GM12878 (cell line): ENCODE measurements around the gene SH3YL1. TPM values are rescaled to one million over a fixed set of nuclear protein-coding genes. Genes with fewer than 3 reads are reported as not detected.

Experiments used
- BHLHE40 ChIP-seq, 2 experiments: fragments of 450-650 bp in 1 of 2; IDR thresholded peaks; 2 replicates each; pipeline ENCODE4 v1.6.1; 2011 to 2017; ENCODE audit warnings: low read depth in 2 of 2, borderline replicate concordance in 1 of 2, improper control_type of control experiment in 1 of 2, low read length in 1 of 2, mild to moderate bottlenecking in 1 of 2
- BMI1 ChIP-seq: fragments of 450-650 bp; IDR thresholded peaks from 2 replicates; pipeline ENCODE4 v1.6.1; 2016; ENCODE audit warnings: mild to moderate bottlenecking, moderate library complexity, borderline replicate concordance
- CREM ChIP-seq: IDR thresholded peaks from 2 replicates; pipeline ENCODE4 v1.6.1; 2014; ENCODE audit warnings: antibody characterized with exemption, low read depth
- DPF2 ChIP-seq: fragments of 450-650 bp; IDR thresholded peaks from 2 replicates; pipeline ENCODE4 v1.6.1; 2017; ENCODE audit warnings: mild to moderate bottlenecking
- GATAD2B ChIP-seq: fragments of 450-650 bp; conservative IDR thresholded peaks from 2 replicates; pipeline ENCODE4 v1.6.1; 2017; ENCODE audit warnings: low read depth, mild to moderate bottlenecking, moderate library complexity
- HCFC1 ChIP-seq: fragments of 150-350 bp; IDR thresholded peaks from 2 replicates; pipeline ENCODE4 v1.6.1; 2014; ENCODE audit warnings: low read length
- IKZF2 ChIP-seq, 2 experiments: fragments of 450-650 bp; IDR thresholded peaks; 2 replicates each; pipeline ENCODE4 v1.6.1; 2017; ENCODE audit warnings: mild to moderate bottlenecking in 2 of 2, moderate library complexity in 2 of 2
- JUNB ChIP-seq: IDR thresholded peaks from 2 replicates; pipeline ENCODE4 v1.6.1; 2016; ENCODE audit warnings: antibody characterized with exemption, mild to moderate bottlenecking
- KAT2A ChIP-seq: conservative IDR thresholded peaks from 2 replicates; pipeline ENCODE4 v1.6.1; 2011; ENCODE audit warnings: low read depth, low read length; ENCODE audit not compliant: control insufficient read depth
- LARP7 ChIP-seq: fragments of 450-650 bp; IDR thresholded peaks from 2 replicates; pipeline ENCODE4 v1.6.1; 2017; ENCODE audit warnings: mild to moderate bottlenecking
- MEF2B ChIP-seq: fragments of 450-650 bp; IDR thresholded peaks from 2 replicates; pipeline ENCODE4 v1.6.1; 2018; ENCODE audit warnings: mild to moderate bottlenecking, moderate library complexity; ENCODE audit not compliant: partially characterized antibody, poor library complexity, severe bottlenecking
- MTA2 ChIP-seq: fragments of 450-650 bp; IDR thresholded peaks from 2 replicates; pipeline ENCODE4 v1.6.1; 2016; ENCODE audit warnings: low read depth, mild to moderate bottlenecking, moderate library complexity
- NBN ChIP-seq: fragments of 450-650 bp; IDR thresholded peaks from 2 replicates; pipeline ENCODE4 v1.6.1; 2016
- NFXL1 ChIP-seq: fragments of 450-650 bp; IDR thresholded peaks from 2 replicates; pipeline ENCODE4 v1.6.1; 2017; ENCODE audit warnings: antibody characterized with exemption, mild to moderate bottlenecking, borderline replicate concordance
- NFYB ChIP-seq: IDR thresholded peaks from 2 replicates; pipeline ENCODE4 v1.6.1; 2011; ENCODE audit warnings: low read depth, mild to moderate bottlenecking, low read length, improper control_type of control experiment, moderate library complexity; ENCODE audit not compliant: insufficient read depth
- NR2C1 ChIP-seq: fragments of 450-650 bp; IDR thresholded peaks from 2 replicates; pipeline ENCODE4 v1.6.1; 2017; ENCODE audit warnings: antibody characterized with exemption, mild to moderate bottlenecking, moderate library complexity
- NR2F1 ChIP-seq: fragments of 450-650 bp; conservative IDR thresholded peaks from 2 replicates; pipeline ENCODE4 v1.6.1; 2017; ENCODE audit warnings: mild to moderate bottlenecking
- POLR2A ChIP-seq: IDR thresholded peaks from 2 replicates; pipeline ENCODE4 v1.6.1; 2011; ENCODE audit warnings: low read depth, mild to moderate bottlenecking, low read length
- POLR2AphosphoS2 ChIP-seq: IDR thresholded peaks from 2 replicates; pipeline ENCODE4 v1.6.1; 2011; ENCODE audit warnings: low read depth, mild to moderate bottlenecking, low read length, improper control_type of control experiment, moderate library complexity
- RAD51 ChIP-seq: fragments of 450-650 bp; IDR thresholded peaks from 2 replicates; pipeline ENCODE4 v1.6.1; 2016; ENCODE audit warnings: moderate library complexity, mild to moderate bottlenecking, inconsistent platforms
- RELB ChIP-seq: fragments of 450-650 bp; IDR thresholded peaks from 2 replicates; pipeline ENCODE4 v1.6.1; 2017; ENCODE audit warnings: low read depth, mild to moderate bottlenecking, moderate library complexity
- SMAD1 ChIP-seq: fragments of 450-650 bp; IDR thresholded peaks from 2 replicates; pipeline ENCODE4 v1.6.1; 2018; ENCODE audit warnings: mild to moderate bottlenecking, low read depth; ENCODE audit not compliant: partially characterized antibody
- SMARCA5 ChIP-seq: fragments of 450-650 bp; IDR thresholded peaks from 2 replicates; pipeline ENCODE4 v1.6.1; 2017; ENCODE audit warnings: mild to moderate bottlenecking
- SPI1 ChIP-seq: IDR thresholded peaks from 2 replicates; pipeline ENCODE4 v1.6.1; 2011; ENCODE audit warnings: low read depth, mild to moderate bottlenecking, low read length, moderate library complexity, borderline replicate concordance; ENCODE audit not compliant: insufficient read depth
- TBL1XR1 ChIP-seq: IDR thresholded peaks from 2 replicates; pipeline ENCODE4 v1.6.1; 2012; ENCODE audit warnings: low read depth, low read length, improper control_type of control experiment
- ZNF24 ChIP-seq: fragments of 450-650 bp; IDR thresholded peaks from 2 replicates; pipeline ENCODE4 v1.6.1; 2017; ENCODE audit warnings: antibody characterized with exemption, mild to moderate bottlenecking
- ZNF622 ChIP-seq: fragments of 450-650 bp; IDR thresholded peaks from 2 replicates; pipeline ENCODE4 v1.6.1; 2017; ENCODE audit warnings: mild to moderate bottlenecking, inconsistent platforms
- ZSCAN29 ChIP-seq: fragments of 450-650 bp; IDR thresholded peaks from 2 replicates; pipeline ENCODE4 v1.6.1; 2017; ENCODE audit warnings: mild to moderate bottlenecking, moderate library complexity
- polyA plus RNA-seq, 11 experiments: library from polyadenylated mRNA; depleted of rRNA in 4 of 11; unstranded in 6 of 11; stranded (reverse) in 5 of 11; fragments of >200 nt; fragmentation: Nextera tagmentation in 4 of 11; fragmentation: Illumina TruSeq in 1 of 11; extraction: Ambion mirVana in 4 of 11; extraction: Trizol in 1 of 11; gene quantifications; 1 replicate in 1 of 11; 2 replicates in 10 of 11; pipeline versions ENCODE4 v1.2.1 to v1.2.3, GENCODE V29; 2011 to 2016; ENCODE audit warnings: inconsistent platforms in 2 of 11, missing spikeins in 2 of 11, low read depth in 1 of 11
- total RNA-seq, 4 experiments: library from RNA; depleted of rRNA in 3 of 4; stranded (reverse); fragments of >200 nt in 3 of 4; fragmentation: Illumina TruSeq in 1 of 4; extraction: Trizol in 1 of 4; gene quantifications; 2 replicates each; pipeline versions ENCODE4 v1.2.1 to v1.2.3, GENCODE V29; 2013 to 2021

The SH3YL1 gene
- total and polyA plus RNA-seq, 10 of the 15 experiments (the other 5 are each of a cell fraction or from before 2014, with no cell fraction given), result 12.2 to 22.4 (median 17.2) TPM

GRCh38 chr2:193141-193671 is 70.6 kb downstream of the SH3YL1 start (continued):
- no peak for TF ChIP-seq KAT2A
- peak; percentile 30; the same call in 1 of the 2 replicates for TF ChIP-seq NBN
- no peak for TF ChIP-seq BMI1
- TF ChIP-seq ZNF24, result 0 out of 2 replicates have a peak, but pooled peaks have one; percentile 12
- TF ChIP-seq SPI1, result no peak
- TF ChIP-seq POLR2A, result no peak
- TF ChIP-seq BHLHE40 (IDR thresholded peaks at IDR 0.05; ENCODE audit: borderline replicate concordance in 1 of 2, low read depth in 2 of 2, low read length in 1 of 2), result peak; percentile 57 to 78; a peak in 3 of 4 replicates
- TF ChIP-seq LARP7, result 0 out of 2 replicates have a peak, but pooled peaks have one; percentile 26
- TF ChIP-seq NFYB, result no peak
- TF ChIP-seq CREM, result no peak
- TF ChIP-seq RAD51, result no peak
- peak; percentile 51; the same call in 1 of the 2 replicates for TF ChIP-seq GATAD2B
- peak; percentile 67 to 69; a peak in 2 of 4 replicates for TF ChIP-seq IKZF2 (IDR thresholded peaks at IDR 0.05)
- no peak for TF ChIP-seq JUNB
- TF ChIP-seq HCFC1, result no peak
- TF ChIP-seq TBL1XR1, result no peak
- peak; percentile 70 for TF ChIP-seq RELB
- TF ChIP-seq NR2C1, result no peak
- TF ChIP-seq SMAD1, result no peak
- TF ChIP-seq ZSCAN29, result no peak
- TF ChIP-seq NFXL1, result no peak
- no peak for TF ChIP-seq ZNF622
- TF ChIP-seq MTA2, result peak; percentile 78; the same call in 1 of the 2 replicates
- peak; percentile 54; the same call in 1 of the 2 replicates for TF ChIP-seq NR2F1
- TF ChIP-seq POLR2AphosphoS2, result no peak
- TF ChIP-seq SMARCA5, result no peak
- peak; percentile 80 for TF ChIP-seq DPF2
- TF ChIP-seq MEF2B, result peak; percentile 24
